HG02798 (cell line): Measurements from ENCODE around the gene PITX1.
"Not testable (repeated sequence)": the region's sequence is repeated elsewhere in the genome, so short reads cannot be mapped to it uniquely, and the experiment has no call there.

Experiments
- ATAC-seq: cut with Tn5 transposase; IDR thresholded peaks from one replicate; pipeline ENCODE4 v1.9.1; 2021; ENCODE audit warnings: mild to moderate bottlenecking; ENCODE audit not compliant: unreplicated experiment, poor library complexity

Gene PITX1

GRCh38 chr5:135012951-135013391, 21.1 kb downstream of the PITX1 start:
- ATAC-seq = no peak

DNA sequence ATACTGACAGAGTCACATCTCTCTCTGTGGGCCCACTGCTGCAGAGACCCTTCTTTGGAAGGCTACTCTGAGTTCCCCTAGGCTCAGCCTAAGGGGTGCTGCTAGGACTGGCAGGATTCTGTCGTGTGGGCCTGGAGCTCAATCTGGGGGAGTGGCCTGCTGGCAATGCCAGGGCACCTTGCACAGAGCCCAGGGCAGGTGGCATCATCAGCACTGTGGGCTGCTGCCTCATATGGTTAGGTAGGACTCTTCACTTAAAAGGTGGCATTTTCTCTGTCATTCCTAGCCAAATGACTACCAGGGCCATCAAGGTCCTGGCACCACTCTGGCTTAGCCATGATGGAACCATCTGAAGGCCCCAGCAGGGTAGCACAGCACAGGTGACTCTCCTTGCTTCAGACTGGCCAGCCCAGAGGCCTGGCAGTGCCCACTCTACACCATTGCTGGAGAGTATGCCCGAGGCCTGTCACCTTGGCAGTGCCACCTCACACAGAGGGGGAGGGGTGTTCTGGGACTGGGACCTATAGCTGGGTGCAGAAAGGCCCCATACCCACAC, 21.9 kb downstream of the PITX1 start:
- ATAC-seq = no peak

- ATAC-seq = no peak
Measured at GRCh38 chr5:135011355-135012032, 22.5 kb downstream of the PITX1 start.

DNA sequence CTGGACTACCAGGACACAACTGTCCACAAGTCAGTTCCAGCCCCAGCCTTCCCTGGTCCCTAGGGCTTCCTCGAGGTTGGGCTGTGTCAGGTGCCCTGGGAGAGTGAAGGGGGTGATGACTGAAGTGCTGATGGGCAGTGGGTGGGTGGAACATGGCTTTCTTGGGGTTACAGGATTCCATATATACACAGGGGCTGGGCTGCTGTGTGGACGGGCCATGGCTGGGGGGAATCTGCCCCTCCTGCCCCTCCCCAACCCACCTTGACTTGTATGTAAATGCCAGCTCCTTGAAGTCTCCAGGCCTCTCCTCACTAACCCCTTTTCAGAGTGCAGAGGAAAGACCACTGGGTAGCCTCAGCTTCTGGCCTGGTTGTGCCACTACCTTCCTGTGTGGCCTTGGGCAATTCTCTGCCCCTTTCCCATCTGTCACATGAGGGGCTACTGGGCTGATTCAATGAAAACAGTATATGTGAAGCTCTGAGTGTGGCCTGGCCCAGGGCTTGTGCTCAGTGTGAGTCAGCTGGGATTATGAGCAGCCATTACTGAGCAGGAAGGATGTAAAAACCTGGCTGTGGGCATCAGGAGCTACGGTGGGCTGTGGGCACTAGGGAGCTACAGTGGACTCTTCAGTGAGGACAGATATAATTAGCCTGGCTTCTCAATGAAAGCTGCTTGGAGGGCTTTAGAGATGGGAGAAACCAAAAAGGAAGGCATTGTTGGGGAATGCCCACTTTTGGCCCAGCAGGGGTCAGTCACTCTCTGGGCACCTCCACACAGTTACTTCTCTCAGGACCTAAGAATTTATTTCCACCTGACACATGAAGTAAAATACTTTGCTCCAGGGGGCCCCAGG, 23.3 kb downstream of the PITX1 start:
- no peak for ATAC-seq

GRCh38 chr5:135009736-135010501, 24.1 kb downstream of the PITX1 start:
- ATAC-seq = no peak

DNA sequence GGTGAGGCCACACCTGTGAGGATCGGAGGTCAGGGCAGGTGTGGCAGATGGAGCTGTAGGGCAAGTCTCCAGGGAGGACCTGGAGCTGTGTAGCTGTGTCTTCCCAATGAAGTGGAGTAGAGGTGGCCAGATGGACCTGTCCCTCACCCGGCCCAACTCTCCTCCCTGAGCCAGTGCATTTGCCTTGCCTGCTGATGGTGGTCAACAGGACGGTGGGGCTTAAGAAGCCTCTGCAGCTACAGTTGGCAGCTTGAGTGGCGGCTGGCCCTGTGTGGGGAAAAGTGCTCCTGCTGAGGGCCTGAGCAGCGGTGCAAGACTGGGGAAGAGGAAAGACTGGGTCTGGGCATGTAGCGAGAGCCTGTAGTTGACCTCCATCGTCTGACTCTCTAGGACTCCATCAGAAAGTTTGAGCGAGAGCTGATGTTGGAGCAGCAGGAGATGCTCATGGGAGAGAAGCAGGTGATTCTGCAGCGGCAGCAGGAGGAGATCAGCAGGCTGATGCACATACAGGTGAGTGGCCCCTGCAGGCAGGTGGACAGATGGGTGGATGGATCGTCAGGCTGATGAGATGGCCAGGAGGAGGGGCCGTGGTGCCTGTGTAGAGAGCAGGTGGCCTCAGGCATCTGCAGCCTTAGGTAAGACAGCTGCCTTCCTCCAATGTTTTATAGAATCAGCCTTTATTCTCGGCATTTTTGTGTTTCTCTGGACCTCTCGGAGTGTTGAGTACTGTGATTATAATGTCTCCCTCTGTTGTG, 24.9 kb downstream of the PITX1 start:
- no peak for ATAC-seq

- no peak for ATAC-seq
Measured at GRCh38 chr5:135008556-135008955, 25.5 kb downstream of the PITX1 start.

DNA sequence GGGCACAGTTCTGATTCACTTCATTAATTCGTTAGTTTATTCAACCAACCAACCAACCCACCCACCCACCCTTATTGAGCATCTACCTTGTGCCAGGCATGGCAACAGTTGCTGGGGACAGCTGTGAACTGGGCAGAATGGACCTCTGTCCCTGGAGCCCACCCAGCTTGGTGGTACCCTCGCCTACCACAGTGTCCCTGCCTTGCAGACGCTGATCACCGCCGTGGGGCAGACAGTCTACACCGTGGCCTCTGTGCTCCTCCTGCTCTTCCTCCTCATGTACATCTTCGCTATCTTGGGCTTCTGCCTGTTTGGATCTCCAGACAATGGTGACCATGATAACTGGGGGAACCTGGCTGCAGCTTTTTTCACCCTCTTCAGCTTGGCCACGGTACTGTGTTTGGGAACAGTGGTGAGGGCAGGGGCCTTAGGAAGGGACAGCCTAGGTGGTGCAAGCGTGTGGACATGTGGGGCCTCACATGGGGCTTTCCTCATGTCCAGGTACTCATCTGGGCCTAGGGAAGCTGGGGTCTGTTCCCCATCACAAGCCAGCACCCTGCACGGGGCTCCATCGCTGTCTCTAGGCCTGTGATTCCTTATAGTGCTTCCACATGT, 26.2 kb downstream of the PITX1 start:
- ATAC-seq = no peak

- ATAC-seq = no peak
Measured at GRCh38 chr5:135007305-135007704, 26.7 kb downstream of the PITX1 start.

DNA sequence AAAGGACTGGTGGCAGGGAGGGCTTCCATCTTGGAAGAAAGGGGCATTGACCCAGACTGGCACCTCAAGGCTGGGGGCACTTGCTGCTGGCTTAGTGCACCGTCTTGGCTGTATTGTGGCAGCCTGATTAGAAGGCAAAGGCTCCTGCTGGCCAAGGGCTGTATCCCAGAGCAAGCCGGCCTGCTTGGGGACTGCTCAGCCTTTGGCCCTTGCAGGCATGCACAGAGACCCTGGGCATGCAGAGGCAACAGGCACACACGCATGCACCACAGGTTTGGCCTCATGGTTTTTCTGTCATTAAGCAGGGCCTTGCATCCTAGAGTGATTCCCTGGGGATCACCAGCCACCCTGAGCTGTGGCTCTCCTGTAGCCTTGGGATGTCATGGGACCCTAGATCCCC, 29.0 kb downstream of the PITX1 start:
- no peak for ATAC-seq

- no peak for ATAC-seq
Measured at GRCh38 chr5:135004376-135004775, 29.7 kb downstream of the PITX1 start.

GRCh38 chr5:134998068-134998467, 36.0 kb downstream of the PITX1 start:
- ATAC-seq = not testable (repeated sequence)

- no peak for ATAC-seq
Measured at GRCh38 chr5:134997015-134997414, 37.0 kb downstream of the PITX1 start.

GRCh38 chr5:134995850-134996402, 38.1 kb downstream of the PITX1 start:
- ATAC-seq = no peak

GRCh38 chr5:134994560-134995156, 39.4 kb downstream of the PITX1 start:
- ATAC-seq = no peak

- ATAC-seq = no peak
Measured at GRCh38 chr5:134993161-134993560, 40.9 kb downstream of the PITX1 start.

DNA sequence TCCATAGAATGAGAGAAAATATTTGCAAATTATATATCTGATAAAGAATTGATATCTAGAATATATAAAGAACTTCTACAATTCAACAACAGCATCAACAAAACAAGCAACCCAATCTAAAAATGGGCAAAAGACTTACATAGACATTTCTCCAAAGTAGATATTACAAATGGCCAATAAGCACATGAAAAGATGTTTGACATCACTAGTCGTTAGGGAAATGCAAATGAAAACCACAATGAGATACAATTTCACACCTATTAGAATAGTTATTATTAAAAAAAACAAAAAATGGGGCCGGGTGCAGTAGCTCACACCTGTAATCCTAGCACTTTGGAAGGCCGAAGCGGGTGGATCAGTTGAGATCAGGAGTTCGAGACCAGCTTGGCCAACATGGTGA, 41.9 kb downstream of the PITX1 start:
- no peak for ATAC-seq

DNA sequence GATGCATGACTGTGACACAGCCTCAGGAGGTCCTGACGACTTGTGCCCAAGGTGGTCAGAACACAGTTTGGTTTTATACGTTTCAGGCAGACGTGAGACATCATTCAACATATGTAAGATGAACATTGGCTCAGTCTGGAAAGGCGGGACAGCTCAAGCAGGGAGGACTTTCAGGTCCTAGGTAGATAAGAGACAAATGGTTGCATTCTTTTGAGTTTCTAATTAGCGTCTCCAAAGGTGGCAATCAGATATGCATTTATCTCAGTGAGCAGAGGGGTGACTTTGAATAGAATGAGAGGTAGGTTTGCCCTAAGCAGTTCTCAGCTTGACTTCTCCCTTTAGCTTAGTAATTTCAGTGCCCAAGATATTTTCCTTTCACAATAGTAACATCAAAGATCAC, 43.8 kb downstream of the PITX1 start:
- not testable (repeated sequence) for ATAC-seq
